Thyroid gland (tissue), 4 donors: ENCODE data around the gene EML4. TPM values are rescaled to one million over a fixed set of nuclear protein-coding genes. Genes with fewer than 3 reads are reported as not detected.
A peak's percentile ranks its signal among the peaks of the same experiment; 100 is the strongest.

Experiments
- DNase-seq, 2 donors: peaks; one replicate each; pipeline ENCODE4 v3.0.0-alpha.2; 2019
- H3K27ac ChIP-seq, 3 donors: fragments of 200-600 bp; sonication (generic); 1 replicate in 2 of 3; 2 replicates in 1 of 3; pipeline ENCODE4 v1.5.1; 2016 to 2019; ENCODE audit warnings: mild to moderate bottlenecking in 1 of 3, moderate library complexity in 1 of 3
- H3K27me3 ChIP-seq: fragments of 200-600 bp; sonication (generic); one replicate; pipeline ENCODE4 v1.5.1; 2019
- H3K36me3 ChIP-seq, 2 donors: fragments of 200-600 bp; sonication (generic); one replicate each; pipeline ENCODE4 v1.5.1; 2016 to 2019
- H3K4me1 ChIP-seq, 2 donors: fragments of 200-600 bp; sonication (generic); one replicate each; pipeline ENCODE4 v1.5.1; 2017 to 2019
- H3K4me3 ChIP-seq, 3 donors: fragments of 200-600 bp; sonication (generic); replicated peaks in 1 of 3; 1 replicate in 2 of 3; 2 replicates in 1 of 3; pipeline ENCODE4 v1.5.1; 2016; ENCODE audit warnings: mild to moderate bottlenecking in 1 of 3
- H3K9me3 ChIP-seq: fragments of 200-600 bp; sonication (generic); one replicate; pipeline ENCODE4 v1.5.1; 2017
- CTCF ChIP-seq, 6 experiments: fragments of 200-600 bp in 3 of 6; fragments of 450-650 bp in 3 of 6; sonication (generic) in 3 of 6; IDR thresholded peaks; one replicate each; pipeline ENCODE4 v1.5.1; 2016 to 2019; ENCODE audit warnings: antibody characterized with exemption in 6 of 6, mild to moderate bottlenecking in 2 of 6, inconsistent platforms in 1 of 6, moderate library complexity in 1 of 6
- POLR2A ChIP-seq, 2 donors: fragments of 450-650 bp; IDR thresholded peaks; one replicate each; pipeline ENCODE4 v1.6.1; 2017; ENCODE audit warnings: antibody characterized with exemption in 2 of 2, mild to moderate bottlenecking in 2 of 2, moderate library complexity in 1 of 2
- WGBS, 2 donors: methylation state at CpG; one replicate each; pipeline ENCODE4 v1.1.5; 2017; 5-methylcytosine and 5-hydroxymethylcytosine counted together
- intact Hi-C: fragments of 100-400 bp; cut with DNase I; formaldehyde crosslinking; loops from one replicate; pipeline ENCODE4 v1.15.1; 2023
- total RNA-seq, 4 donors: library from RNA; depleted of rRNA; stranded (reverse); fragments of >200 nt; gene quantifications; one replicate each; pipeline ENCODE4 v1.2.3, GENCODE V29; 2016

EML4 gene
- total RNA-seq, 4 donors from 2014 or later: 52.5 to 67.2 (median 64.7) TPM

GRCh38 chr2:42324244-42324643, 155.1 kb downstream of the EML4 start:
- no peaks in the 10 kb centered on the region for H3K36me3 ChIP-seq
- intact Hi-C loops: no loop called here

GRCh38 chr2:42324949-42325348, 155.8 kb downstream of the EML4 start:
- intact Hi-C loops: no loop called here
- Histone ChIP-seq H3K9me3 (no peaks in the 10 kb centered on the region), H3K27ac (no peak overlapping the region), H3K27me3 (no peaks in the 10 kb centered on the region), H3K36me3 (peaks cover 6% of the 10 kb centered on the region in 2 donors), H3K4me3 (no peak overlapping the region), H3K4me1 (no peaks in the 10 kb centered on the region)
- TF ChIP-seq POLR2A (IDR thresholded peaks at IDR 0.05) (no peak), CTCF (IDR thresholded peaks at IDR 0.05) (no peak)
- no peak for DNase-seq
- WGBS, 2 donors: 86 to 88% methylated on average over 2 of the region's 2 CpGs

More at GRCh38 chr2:42324244-42324643, 155.1 kb downstream of the EML4 start:
- no peak overlapping the region for H3K4me3 ChIP-seq
- DNase-seq: no peak
- no peaks in the 10 kb centered on the region for H3K27me3 ChIP-seq
- no peaks in the 10 kb centered on the region for H3K4me1 ChIP-seq
- 92 to 96% methylated on average over 4 of the region's 4 CpGs for WGBS, 2 donors
- no peak overlapping the region for H3K27ac ChIP-seq
- TF ChIP-seq POLR2A (IDR thresholded peaks at IDR 0.05): no peak
- TF ChIP-seq CTCF (IDR thresholded peaks at IDR 0.05): no peak
- H3K9me3 ChIP-seq: no peaks in the 10 kb centered on the region

GRCh38 chr2:42325609-42326008, 156.5 kb downstream of the EML4 start:
- Histone ChIP-seq H3K4me3 (no peak overlapping the region), H3K27ac (no peak overlapping the region), H3K4me1 (no peaks in the 10 kb centered on the region), H3K27me3 (no peaks in the 10 kb centered on the region), H3K9me3 (no peaks in the 10 kb centered on the region), H3K36me3 (peaks cover 9% of the 10 kb centered on the region in 2 donors)
- no peak for TF ChIP-seq CTCF (IDR thresholded peaks at IDR 0.05)
- no peak for TF ChIP-seq POLR2A (IDR thresholded peaks at IDR 0.05)
- intact Hi-C loops: no loop called here
- WGBS, 2 donors: 92% methylated on average over 1 of the region's 1 CpG
- no peak for DNase-seq

- Histone ChIP-seq H3K27ac (no peak overlapping the region), H3K27me3 (no peaks in the 10 kb centered on the region), H3K4me1 (no peaks in the 10 kb centered on the region), H3K4me3 (no peak overlapping the region), H3K36me3 (peaks cover 9 to 13% of the 10 kb centered on the region in 2 donors), H3K9me3 (no peaks in the 10 kb centered on the region)
- intact Hi-C loops: no loop called here
- TF ChIP-seq POLR2A (IDR thresholded peaks at IDR 0.05) (no peak), CTCF (IDR thresholded peaks at IDR 0.05) (no peak)
- no peak for DNase-seq
- WGBS, 2 donors: 89 to 90% methylated on average over 4 of the region's 4 CpGs
Observed at GRCh38 chr2:42327125-42327524, 158.0 kb downstream of the EML4 start.

GRCh38 chr2:42328148-42328833, 159.1 kb downstream of the EML4 start:
- Histone ChIP-seq H3K27me3 (no peaks in the 10 kb centered on the region), H3K9me3 (no peaks in the 10 kb centered on the region), H3K4me3 (no peak overlapping the region), H3K36me3 (peaks cover 9 to 13% of the 10 kb centered on the region in 2 donors), H3K27ac (no peak overlapping the region), H3K4me1 (no peaks in the 10 kb centered on the region)
- intact Hi-C loops: no loop called here
- TF ChIP-seq CTCF (IDR thresholded peaks at IDR 0.05): peak in 4 of 6 experiments; percentile 13 to 45 (median 41)
- TF ChIP-seq POLR2A (IDR thresholded peaks at IDR 0.05): no peak
- DNase-seq: no peak
- WGBS, 2 donors: 71 to 79% methylated on average over 3 of the region's 3 CpGs
